PC-9 (cell line): ENCODE results near the gene BPIFA2. TPM values are rescaled to one million over a fixed set of nuclear protein-coding genes. Genes with fewer than 3 reads are reported as not detected.

Experiments
- BruUV-seq: library from RNA; stranded (reverse); fragments of 400-500 nt; replicated peaks from 2 replicates; lab custom pipeline; 2021; lab: Mats Ljungman, UMichigan
- CTCF ChIA-PET: fragments of 300-600 bp; sonication (Branson Sonifier 250); formaldehyde crosslinking; loops from one replicate; lab custom pipeline; 2022; ENCODE audit warnings: antibody characterized with exemption; lab: Charles Lee
- POLR2A ChIA-PET: fragments of 300-600 bp; sonication (Branson Sonifier 250); formaldehyde crosslinking; loops from one replicate; lab custom pipeline; 2022; ENCODE audit warnings: antibody characterized with exemption; ENCODE audit not compliant: unreplicated experiment; lab: Charles Lee
- DNase-seq, 2 experiments: peaks; one replicate each; pipeline versions ENCODE4 v3.0.0 to v3.0.0-alpha.2; 2015 to 2022; ENCODE audit warnings: mixed read lengths in 1 of 2
- H2AFZ ChIP-seq: fragments of 200-600 bp; sonication (generic); 2 replicates; pipeline ENCODE4 v1.8.1; 2017; ENCODE audit warnings: antibody characterized with exemption
- H3F3A ChIP-seq: fragments of 200-600 bp; sonication (generic); 2 replicates; pipeline ENCODE4 v1.8.1; 2017; ENCODE audit warnings: antibody characterized with exemption, mild to moderate bottlenecking, low read depth; ENCODE audit not compliant: insufficient read depth
- H3K27ac ChIP-seq: fragments of 200-600 bp; sonication (generic); 2 replicates; pipeline ENCODE4 v1.6.1; 2016; ENCODE audit warnings: mixed run types
- H3K27me3 ChIP-seq: fragments of 200-600 bp; sonication (generic); 2 replicates; pipeline ENCODE4 v1.6.1; 2016; ENCODE audit warnings: low read depth, mixed run types; ENCODE audit not compliant: insufficient read depth
- H3K36me3 ChIP-seq: fragments of 200-600 bp; sonication (generic); 2 replicates; pipeline ENCODE4 v1.6.1; 2016; ENCODE audit warnings: low read depth, mixed run types
- H3K4me1 ChIP-seq: fragments of 200-600 bp; sonication (generic); replicated peaks from 2 replicates; pipeline ENCODE4 v1.6.1; 2016; ENCODE audit warnings: mixed run types; ENCODE audit not compliant: insufficient read depth
- H3K4me2 ChIP-seq: fragments of 200-600 bp; sonication (generic); 2 replicates; pipeline ENCODE4 v1.6.1; 2017; ENCODE audit warnings: mixed run types
- H3K4me3 ChIP-seq: fragments of 200-600 bp; sonication (generic); 2 replicates; pipeline ENCODE4 v1.6.1; 2016; ENCODE audit warnings: mixed run types
- H3K79me2 ChIP-seq: fragments of 200-600 bp; sonication (generic); 2 replicates; pipeline ENCODE4 v1.6.1; 2017; ENCODE audit warnings: low read depth, mixed run types
- H3K9me2 ChIP-seq: fragments of 200-600 bp; sonication (generic); 2 replicates; pipeline ENCODE4 v1.8.1; 2017; ENCODE audit warnings: mild to moderate bottlenecking; ENCODE audit not compliant: insufficient read depth
- H3K9me3 ChIP-seq: fragments of 200-600 bp; sonication (generic); 2 replicates; pipeline ENCODE4 v1.8.1; 2016; ENCODE audit warnings: low read depth; ENCODE audit not compliant: insufficient read depth
- H4K20me1 ChIP-seq: fragments of 200-600 bp; sonication (generic); 2 replicates; pipeline ENCODE4 v1.8.1; 2017; ENCODE audit not compliant: insufficient read depth
- CTCF ChIP-seq: fragments of 200-600 bp; sonication (generic); conservative IDR thresholded peaks from 2 replicates; pipeline ENCODE4 v1.6.1; 2017; ENCODE audit warnings: mixed run types, antibody characterized with exemption, mild to moderate bottlenecking, moderate library complexity
- EZH2 ChIP-seq: fragments of 200-600 bp; sonication (generic); IDR thresholded peaks from 2 replicates; pipeline ENCODE4 v1.8.0; 2017; ENCODE audit warnings: antibody characterized with exemption, low read depth
- intact Hi-C: fragments of 100-400 bp; cut with micrococcal nuclease; formaldehyde crosslinking; loops from one replicate; pipeline ENCODE4 v1.10.0; 2022; ENCODE audit not compliant: unreplicated experiment
- total RNA-seq: library from RNA; stranded (reverse); gene quantifications from 2 replicates; pipeline ENCODE4 v1.2.3, GENCODE V29; 2021

BPIFA2 gene
- total RNA-seq, 1 experiment from 2014 or later, result not detected

- POLR2A ChIA-PET, result no interaction called here
- Histone ChIP-seq H3K9me3 (no peaks in the 10 kb centered on the region), H3F3A (no peaks in the 10 kb centered on the region), H2AFZ (no peak overlapping the region), H3K79me2 (no peaks in the 10 kb centered on the region), H3K4me1 (no peaks in the 10 kb centered on the region), H3K4me3 (no peak overlapping the region), H3K27me3 (peaks cover 8% of the 10 kb centered on the region), H3K27ac (no peak overlapping the region), H4K20me1 (no peaks in the 10 kb centered on the region), H3K36me3 (no peaks in the 10 kb centered on the region), H3K9me2 (no peaks in the 10 kb centered on the region), H3K4me2 (no peak overlapping the region)
- peak in 1 of 2 experiments; percentile 12 for DNase-seq
- CTCF ChIA-PET, result no interaction called here
- no TSS peak for BruUV-seq
- intact Hi-C loops, result no loop called here
- TF ChIP-seq EZH2 (no peak), CTCF (no peak)
Observed at GRCh38 chr20:33162753-33163152, 5.2 kb upstream of the BPIFA2 start.

- H3F3A ChIP-seq, result no peaks in the 10 kb centered on the region
- no peaks in the 10 kb centered on the region; the same call in 1 of the 2 replicates for H3K9me3 ChIP-seq
- H3K36me3 ChIP-seq, result no peaks in the 10 kb centered on the region
- no peak overlapping the region for H3K4me2 ChIP-seq
- BruUV-seq, result no TSS peak
- H4K20me1 ChIP-seq, result no peaks in the 10 kb centered on the region
- ChIA-PET CTCF (no interaction called here), POLR2A (no interaction called here)
- intact Hi-C loops, result no loop called here
- peaks cover 3% of the 10 kb centered on the region for H3K27me3 ChIP-seq
- peak in 1 of 2 experiments; percentile 8 for DNase-seq
- H3K79me2 ChIP-seq, result no peaks in the 10 kb centered on the region
- H3K9me2 ChIP-seq, result no peaks in the 10 kb centered on the region
- no peak for TF ChIP-seq EZH2
- no peak for TF ChIP-seq CTCF
- H3K27ac ChIP-seq, result 0 out of 2 replicates have a peak overlapping the region, but pooled peaks have one; percentile 24
- H3K4me3 ChIP-seq, result no peak overlapping the region
- H3K4me1 ChIP-seq, result no peaks in the 10 kb centered on the region
- no peak overlapping the region for H2AFZ ChIP-seq
Observed at GRCh38 chr20:33163856-33164762, 3.9 kb upstream of the BPIFA2 start.

- 0 out of 2 replicates have a peak overlapping the region, but pooled peaks have one; percentile 24 for H3K27ac ChIP-seq
- TF ChIP-seq CTCF (no peak), EZH2 (no peak)
- H2AFZ ChIP-seq, result no peak overlapping the region
- no peak overlapping the region for H3K4me3 ChIP-seq
- H3K27me3 ChIP-seq, result peaks cover 3% of the 10 kb centered on the region
- no peaks in the 10 kb centered on the region for H4K20me1 ChIP-seq
- ChIA-PET POLR2A (no interaction called here), CTCF (no interaction called here)
- H3F3A ChIP-seq, result no peaks in the 10 kb centered on the region
- no TSS peak for BruUV-seq
- H3K36me3 ChIP-seq, result no peaks in the 10 kb centered on the region
- H3K9me3 ChIP-seq, result no peaks in the 10 kb centered on the region; the same call in 1 of the 2 replicates
- no peaks in the 10 kb centered on the region for H3K9me2 ChIP-seq
- intact Hi-C loops, result no loop called here
- H3K79me2 ChIP-seq, result no peaks in the 10 kb centered on the region
- H3K4me1 ChIP-seq, result no peaks in the 10 kb centered on the region
- no peak overlapping the region for H3K4me2 ChIP-seq
- DNase-seq, result no peak
Observed at GRCh38 chr20:33164763-33165095, 3.2 kb upstream of the BPIFA2 start.
